Measurements from ENCODE around the gene INSM1.

INSM1 gene

DNA sequence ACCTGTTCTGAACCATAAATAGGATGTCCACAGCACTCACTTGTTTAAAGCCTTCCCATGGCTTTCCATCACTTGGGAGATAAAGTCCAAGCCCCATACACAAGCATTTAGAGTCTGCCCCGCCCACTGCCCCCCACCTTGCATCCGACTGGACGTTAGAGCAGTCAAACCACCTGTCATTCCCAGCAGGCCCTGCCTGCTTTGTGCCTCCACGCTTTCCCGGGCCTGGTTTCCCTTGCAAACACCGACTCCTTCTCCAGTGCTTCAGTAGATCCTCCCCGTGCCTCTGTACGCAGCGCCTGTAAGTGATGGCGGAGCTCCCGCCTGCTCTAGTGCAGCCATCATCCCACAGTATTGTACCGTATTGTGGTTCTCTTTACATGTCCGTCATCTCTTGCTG is 38.3 kb upstream of the INSM1 start:
- DNase-seq (ENCODE audit: low read depth, low spot score) = no peak
- H3K4me3 ChIP-seq (ENCODE audit: low read depth, low read length) = no peak overlapping the region
- no peak for TF ChIP-seq CTCF (IDR thresholded peaks at IDR 0.05; ENCODE audit: low read depth, low read length)
- in situ Hi-C loops (cut with HindIII; ENCODE audit: low sequenced_read_pairs) = no loop called here

- in situ Hi-C loops (cut with HindIII; ENCODE audit: low sequenced_read_pairs) = no loop called here
- DNase-seq (ENCODE audit: low read depth, low spot score) = no peak
- H3K4me3 ChIP-seq (ENCODE audit: low read depth, low read length) = no peak overlapping the region
- TF ChIP-seq CTCF (IDR thresholded peaks at IDR 0.05; ENCODE audit: low read depth, low read length) = no peak
These were observed 36.7 kb upstream of the INSM1 start for GRCh38 chr20:20331156-20331555.

GRCh38 chr20:20331817-20332216 is 36.1 kb upstream of the INSM1 start:
- in situ Hi-C loops (cut with HindIII; ENCODE audit: low sequenced_read_pairs) = no loop called here

DNA sequence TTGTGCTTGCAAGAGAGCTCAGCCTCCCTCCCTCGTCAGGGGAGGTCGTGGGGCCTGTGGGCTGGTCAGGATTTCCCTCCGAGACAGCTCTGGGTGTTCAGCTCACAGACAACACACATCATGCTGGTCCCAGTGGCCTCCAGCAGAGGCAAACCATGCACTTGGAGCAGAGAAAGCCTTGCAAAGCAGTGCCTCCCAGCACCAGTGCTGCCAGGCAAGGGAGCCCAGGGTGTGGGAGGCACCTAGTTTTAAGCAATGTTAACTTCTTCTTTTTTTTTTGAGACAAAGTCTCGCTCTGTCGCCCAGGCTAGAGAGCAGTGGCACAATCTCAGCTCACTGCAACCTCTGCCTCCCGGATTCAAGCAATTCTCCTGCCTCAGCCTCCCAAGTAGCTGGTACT is 34.0 kb upstream of the INSM1 start:
- no peak for TF ChIP-seq CTCF (IDR thresholded peaks at IDR 0.05; ENCODE audit: low read depth, low read length)
- no peak for DNase-seq (ENCODE audit: low read depth, low spot score)
- no peak overlapping the region for H3K4me3 ChIP-seq (ENCODE audit: low read depth, low read length)
- in situ Hi-C loops (cut with HindIII; ENCODE audit: low sequenced_read_pairs) = no loop called here

More at GRCh38 chr20:20331817-20332216, 36.1 kb upstream of the INSM1 start:
- H3K4me3 ChIP-seq (ENCODE audit: low read depth, low read length) = no peak overlapping the region
- DNase-seq (ENCODE audit: low read depth, low spot score) = no peak
- no peak for TF ChIP-seq CTCF (IDR thresholded peaks at IDR 0.05; ENCODE audit: low read depth, low read length)

- TF ChIP-seq CTCF (IDR thresholded peaks at IDR 0.05; ENCODE audit: low read depth, low read length) = no peak
- H3K4me3 ChIP-seq (ENCODE audit: low read depth, low read length) = no peak overlapping the region
- no peak for DNase-seq (ENCODE audit: low read depth, low spot score)
These were observed 33.4 kb upstream of the INSM1 start for GRCh38 chr20:20334489-20334888.

DNA sequence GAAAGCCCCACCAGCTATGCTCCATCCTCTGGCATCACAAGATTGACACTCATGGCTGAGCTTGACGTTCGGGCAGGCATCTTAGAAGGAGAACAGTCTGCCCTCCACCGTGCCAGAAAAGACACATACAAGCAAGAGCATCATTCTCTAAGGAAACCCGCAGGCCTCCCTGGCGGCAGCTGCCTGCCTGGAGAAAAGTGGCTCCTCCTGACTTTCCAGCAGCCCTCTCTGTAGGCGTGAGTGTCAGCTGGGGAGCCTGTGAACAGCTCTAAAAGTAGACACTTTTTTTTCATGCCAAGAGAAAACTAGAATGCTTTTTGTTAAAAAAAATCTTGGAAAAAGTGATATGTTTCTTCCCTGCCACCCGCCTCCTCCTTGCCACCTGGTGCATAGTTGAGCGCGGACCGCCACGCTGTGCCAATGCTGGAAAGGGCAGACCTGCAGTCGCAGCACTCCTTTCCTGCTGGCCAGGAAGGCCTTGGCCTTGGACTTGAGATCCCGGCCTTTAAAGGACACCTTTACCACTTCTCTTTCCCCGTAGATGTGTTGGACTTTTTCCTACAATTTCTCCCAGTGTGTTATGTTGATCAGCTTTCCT is 29.7 kb upstream of the INSM1 start:
- no peak overlapping the region for H3K4me3 ChIP-seq (ENCODE audit: low read depth, low read length)
- DNase-seq (ENCODE audit: low read depth, low spot score) = no peak
- in situ Hi-C loops (cut with HindIII; ENCODE audit: low sequenced_read_pairs) = no loop called here
- no peak for TF ChIP-seq CTCF (IDR thresholded peaks at IDR 0.05; ENCODE audit: low read depth, low read length)

More at GRCh38 chr20:20334489-20334888, 33.4 kb upstream of the INSM1 start:
- in situ Hi-C loops (cut with HindIII; ENCODE audit: low sequenced_read_pairs) = no loop called here

Data from astrocyte of the spinal cord (primary cell).